ENCODE measurements around the gene GMPR. TPM values are rescaled to one million over a fixed set of nuclear protein-coding genes. Genes with fewer than 3 reads are reported as not detected.
A peak's percentile ranks its signal among the peaks of the same experiment; 100 is the strongest.

GMPR gene
- total and polyA plus RNA-seq, 10 donors, result 5.4 to 37.4 (median 13.8) TPM

DNA sequence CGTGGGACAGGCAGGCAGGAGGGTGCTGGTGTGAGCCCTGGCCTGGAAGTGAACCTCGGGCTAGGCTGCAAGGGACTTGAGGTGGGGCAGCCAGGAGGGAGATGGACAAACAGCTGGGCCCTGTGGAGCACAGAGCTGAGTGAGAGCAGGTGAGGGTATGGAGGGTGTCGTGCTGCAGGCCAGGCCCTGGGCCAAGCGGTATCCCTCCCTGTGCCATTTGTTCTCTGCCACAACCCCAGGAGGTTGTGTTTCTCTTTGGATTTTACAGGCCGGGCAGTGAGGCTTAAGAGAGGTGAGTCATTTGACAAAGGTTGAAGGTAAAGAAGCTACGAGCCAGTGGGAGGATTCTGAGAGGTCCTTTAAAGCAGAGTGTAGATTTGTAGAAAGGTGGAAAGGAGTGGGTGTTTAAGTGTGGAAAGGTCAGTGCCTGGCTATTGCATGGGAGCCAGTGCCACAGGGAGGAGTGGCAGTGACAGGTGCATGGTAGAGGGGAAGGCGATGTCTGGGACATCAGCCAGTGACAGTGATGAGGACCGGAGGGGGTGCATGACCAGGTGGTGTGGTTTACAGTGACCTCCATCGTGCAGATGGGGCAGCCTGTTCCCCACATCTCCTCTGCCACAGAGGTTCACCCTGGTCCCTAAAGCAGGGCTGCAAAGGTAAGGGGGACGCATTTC lies 39.8 kb downstream of the GMPR start:
- no peak overlapping the region for H3K27ac ChIP-seq
- WGBS, 5 donors, result 88 to 94% (median 92%) methylated on average over 10 of the region's 10 CpGs
- no peaks in the 10 kb centered on the region for H3K27me3 ChIP-seq (replicated peaks in 1 of 7)
- no peaks in the 10 kb centered on the region for H3K9me3 ChIP-seq
- H3K4me3 ChIP-seq, result no peak overlapping the region
- TF ChIP-seq POLR2AphosphoS5 (IDR thresholded peaks at IDR 0.05), result no peak
- no peak for TF ChIP-seq POLR2A (IDR thresholded peaks at IDR 0.05)
- TF ChIP-seq, protein P1, sequence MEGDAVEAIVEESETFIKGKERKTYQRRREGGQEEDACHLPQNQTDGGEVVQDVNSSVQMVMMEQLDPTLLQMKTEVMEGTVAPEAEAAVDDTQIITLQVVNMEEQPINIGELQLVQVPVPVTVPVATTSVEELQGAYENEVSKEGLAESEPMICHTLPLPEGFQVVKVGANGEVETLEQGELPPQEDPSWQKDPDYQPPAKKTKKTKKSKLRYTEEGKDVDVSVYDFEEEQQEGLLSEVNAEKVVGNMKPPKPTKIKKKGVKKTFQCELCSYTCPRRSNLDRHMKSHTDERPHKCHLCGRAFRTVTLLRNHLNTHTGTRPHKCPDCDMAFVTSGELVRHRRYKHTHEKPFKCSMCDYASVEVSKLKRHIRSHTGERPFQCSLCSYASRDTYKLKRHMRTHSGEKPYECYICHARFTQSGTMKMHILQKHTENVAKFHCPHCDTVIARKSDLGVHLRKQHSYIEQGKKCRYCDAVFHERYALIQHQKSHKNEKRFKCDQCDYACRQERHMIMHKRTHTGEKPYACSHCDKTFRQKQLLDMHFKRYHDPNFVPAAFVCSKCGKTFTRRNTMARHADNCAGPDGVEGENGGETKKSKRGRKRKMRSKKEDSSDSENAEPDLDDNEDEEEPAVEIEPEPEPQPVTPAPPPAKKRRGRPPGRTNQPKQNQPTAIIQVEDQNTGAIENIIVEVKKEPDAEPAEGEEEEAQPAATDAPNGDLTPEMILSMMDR (IDR thresholded peaks at IDR 0.05 in 8 of 11, conservative IDR thresholded peaks at IDR 0.05 in 3 of 11), result no peak
- no peak for DNase-seq
- intact Hi-C loops (cut with DNase I; ENCODE audit: low total_unique reads), result no loop called here
- no peaks in the 10 kb centered on the region for H3K4me1 ChIP-seq
- peaks cover 0 to 7% (median 0%) of the 10 kb centered on the region in 6 donors for H3K36me3 ChIP-seq

DNA sequence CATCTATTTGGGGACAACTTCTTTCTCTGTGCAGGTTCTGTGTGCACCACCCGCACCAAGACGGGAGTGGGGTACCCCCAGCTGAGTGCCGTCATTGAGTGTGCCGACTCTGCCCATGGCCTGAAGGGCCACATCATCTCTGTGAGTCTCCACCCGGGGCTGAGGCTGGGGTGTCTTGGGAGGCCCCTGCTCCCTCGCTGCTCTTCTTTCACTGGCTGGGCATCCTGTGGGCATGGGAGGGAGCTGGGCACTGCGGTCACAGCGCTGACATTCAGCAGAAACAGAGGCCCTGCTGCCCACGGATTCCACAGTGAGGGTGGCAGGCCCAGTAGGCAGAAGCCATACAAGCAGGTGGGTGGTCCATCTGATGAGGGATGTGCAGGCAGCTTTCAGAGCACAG lies 40.4 kb downstream of the GMPR start:
- intact Hi-C loops (cut with DNase I; ENCODE audit: low total_unique reads), result no loop called here
- no peaks in the 10 kb centered on the region for H3K9me3 ChIP-seq
- peak; percentile 68 for DNase-seq
- no peaks in the 10 kb centered on the region for H3K27me3 ChIP-seq (replicated peaks in 1 of 7)
- TF ChIP-seq, protein P1 (IDR thresholded peaks at IDR 0.05 in 8 of 11, conservative IDR thresholded peaks at IDR 0.05 in 3 of 11), result no peak
- TF ChIP-seq POLR2AphosphoS5 (IDR thresholded peaks at IDR 0.05) (no peak), POLR2A (IDR thresholded peaks at IDR 0.05) (no peak)
- H3K4me1 ChIP-seq, result no peaks in the 10 kb centered on the region
- peaks cover 0 to 7% (median 0%) of the 10 kb centered on the region in 6 donors for H3K36me3 ChIP-seq
- no peak overlapping the region for H3K4me3 ChIP-seq
- no peak overlapping the region for H3K27ac ChIP-seq
- WGBS, 5 donors, result 90 to 94% (median 94%) methylated on average over 7 to 9 of the region's 9 CpGs

DNA sequence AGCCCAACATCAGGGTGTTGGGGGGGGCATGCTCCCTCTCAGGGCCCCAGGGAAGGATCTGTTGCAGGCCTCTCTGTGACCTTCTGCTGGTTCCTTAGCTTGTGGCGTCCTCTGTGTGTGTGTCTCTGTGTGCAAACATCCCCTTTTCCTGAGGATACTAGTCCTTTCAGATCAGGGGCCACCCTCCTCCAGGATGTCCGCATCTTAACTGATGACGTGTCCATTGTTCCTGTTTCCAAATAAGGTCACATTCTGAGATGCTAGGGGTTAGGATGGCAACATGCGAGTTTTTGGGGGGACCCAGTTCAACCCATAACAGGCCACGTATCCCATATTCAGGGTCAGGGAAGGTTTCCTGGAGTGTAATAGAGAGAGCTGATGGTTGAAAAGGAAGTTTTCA lies 40.9 kb downstream of the GMPR start:
- no peak overlapping the region for H3K27ac ChIP-seq
- no peak for TF ChIP-seq POLR2A (IDR thresholded peaks at IDR 0.05)
- TF ChIP-seq, protein P1 (IDR thresholded peaks at IDR 0.05 in 8 of 11, conservative IDR thresholded peaks at IDR 0.05 in 3 of 11), result no peak
- TF ChIP-seq POLR2AphosphoS5 (IDR thresholded peaks at IDR 0.05), result no peak
- no peak for DNase-seq
- no peaks in the 10 kb centered on the region for H3K9me3 ChIP-seq
- H3K27me3 ChIP-seq (replicated peaks in 1 of 7), result no peaks in the 10 kb centered on the region
- H3K36me3 ChIP-seq, result peaks cover 0 to 7% (median 0%) of the 10 kb centered on the region in 6 donors
- no peak overlapping the region for H3K4me3 ChIP-seq
- intact Hi-C loops (cut with DNase I; ENCODE audit: low total_unique reads), result no loop called here
- WGBS, 5 donors, result 77 to 92% (median 82%) methylated on average over 5 of the region's 5 CpGs
- no peaks in the 10 kb centered on the region for H3K4me1 ChIP-seq

DNA sequence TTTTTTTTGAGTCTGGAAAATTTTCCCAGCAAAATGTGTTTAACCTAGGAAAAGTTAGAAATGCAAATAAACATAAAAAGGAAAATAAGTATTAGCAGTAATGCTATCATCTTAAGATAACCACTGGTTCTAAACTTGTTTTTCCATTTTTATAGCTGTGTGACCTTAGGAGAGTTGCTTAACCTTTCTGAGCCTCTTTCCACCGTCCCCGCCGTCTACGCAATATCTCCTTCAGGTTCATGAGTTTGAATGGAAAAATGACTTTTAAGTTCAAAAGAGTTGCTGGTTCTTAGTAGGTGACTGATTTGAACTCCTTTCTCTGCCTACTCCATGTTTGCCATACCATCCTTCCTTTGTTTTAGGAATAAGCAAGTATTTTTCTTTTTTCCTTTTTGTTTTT lies 44.0 kb downstream of the GMPR start:
- WGBS, 5 donors, result 91 to 95% (median 93%) methylated on average over 4 of the region's 4 CpGs
- Histone ChIP-seq H3K4me3 (no peak overlapping the region), H3K27ac (no peak overlapping the region), H3K9me3 (no peaks in the 10 kb centered on the region), H3K4me1 (no peaks in the 10 kb centered on the region), H3K27me3 (replicated peaks in 1 of 7) (no peaks in the 10 kb centered on the region), H3K36me3 (peaks cover 0 to 7% (median 0%) of the 10 kb centered on the region in 6 donors)
- intact Hi-C loops (cut with DNase I; ENCODE audit: low total_unique reads), result no loop called here
- DNase-seq, result no peak
- TF ChIP-seq POLR2AphosphoS5 (IDR thresholded peaks at IDR 0.05) (no peak), POLR2A (IDR thresholded peaks at IDR 0.05) (no peak)
- TF ChIP-seq, protein P1 (IDR thresholded peaks at IDR 0.05 in 8 of 11, conservative IDR thresholded peaks at IDR 0.05 in 3 of 11), result no peak
